CD4-positive, alpha-beta T cell treated with Interleukin-1 beta for 1 hour (primary cell): Measurements from ENCODE around the gene SLC9A1.
"Not testable (repeated sequence)": the region's sequence is repeated elsewhere in the genome, so short reads cannot be mapped to it uniquely, and the experiment has no call there.

ENCODE experiments used
- DNase-seq, 2 donors: peaks; one replicate each; pipeline ENCODE4 v3.0.0-alpha.2; 2020 to 2022

The SLC9A1 gene

DNA sequence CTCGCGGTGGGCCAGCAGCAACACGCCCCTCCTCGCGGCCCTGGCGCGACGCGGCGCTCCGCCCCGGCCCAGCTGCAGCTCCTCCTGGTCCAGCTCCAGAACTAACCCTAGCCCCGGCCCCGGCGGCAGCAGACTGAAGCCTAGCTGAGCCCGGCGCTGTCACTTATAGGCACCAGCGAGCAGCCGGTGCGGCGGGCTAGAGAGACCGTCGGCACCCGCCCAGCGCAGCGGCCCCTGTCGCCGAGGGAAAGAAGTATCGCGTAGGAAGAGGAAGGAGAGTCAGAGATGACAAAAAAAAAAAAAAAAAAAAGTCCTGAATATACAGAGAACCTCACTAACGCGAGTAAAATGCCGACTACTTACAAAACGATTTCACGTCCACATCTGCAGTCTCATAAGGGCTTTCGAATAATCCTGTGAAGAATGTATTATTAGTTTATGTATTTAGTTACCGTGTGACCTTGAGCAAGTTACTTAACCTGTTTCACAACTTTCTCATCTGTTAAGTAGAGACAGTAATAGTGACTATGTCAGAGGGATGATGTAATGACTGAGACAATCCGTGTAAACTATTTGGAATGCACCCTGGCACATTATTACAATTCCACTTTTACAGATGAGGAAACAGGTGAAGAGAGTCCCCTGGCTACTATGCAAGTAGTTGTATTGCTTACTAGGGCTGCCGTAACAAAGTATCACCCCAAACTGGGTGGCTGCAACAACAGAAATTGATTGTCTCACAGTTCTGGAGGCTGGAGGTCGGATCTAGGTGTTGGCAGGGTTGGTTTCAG is at the start of gene SLC9A1:
SLC9A1 (minus strand) TSS at position 135 of the 791 bp plus-strand sequence. CDS start 791 bp downstream, outside the sequence.
- DNase-seq = peak; percentile 94 to 95

DNA sequence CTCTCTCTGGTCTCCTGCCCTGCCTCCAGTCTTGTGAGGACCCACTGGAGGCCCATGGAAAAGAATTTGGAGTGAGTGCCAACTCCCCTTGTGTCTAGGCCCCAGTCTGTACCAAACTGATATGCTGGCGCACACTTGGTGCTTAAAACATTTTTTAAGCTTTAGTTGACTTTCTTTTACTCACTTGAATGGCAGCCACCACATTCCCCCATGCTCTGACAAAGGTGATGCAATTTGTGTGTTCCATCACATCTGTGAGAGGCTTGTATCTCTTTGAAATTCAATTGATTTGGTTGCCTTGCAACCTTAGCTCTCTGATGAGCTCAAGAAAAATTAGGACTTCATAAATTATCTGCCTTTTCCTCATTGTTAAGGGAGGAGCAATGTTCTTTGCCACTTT is 49.0 kb upstream of the SLC9A1 start:
- DNase-seq = no peak

DNA sequence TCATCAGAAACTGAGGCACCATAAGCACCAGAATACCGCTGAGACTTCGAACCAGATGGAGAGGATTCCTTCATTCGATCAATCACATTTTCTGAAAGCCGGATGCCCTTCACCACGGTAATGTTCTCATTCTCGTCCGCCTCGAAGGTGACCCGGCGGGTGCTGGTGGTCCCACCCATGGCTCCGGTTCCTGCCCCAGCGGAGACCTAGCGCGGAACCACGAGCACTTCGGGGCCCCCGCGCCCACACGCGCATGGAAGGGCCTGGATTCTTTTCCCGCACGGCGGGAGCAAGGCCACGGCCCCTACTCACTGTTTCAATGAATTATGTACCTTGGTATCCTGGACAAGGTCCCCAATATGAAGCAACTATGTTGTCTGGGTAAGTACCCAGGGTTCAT is 46.4 kb upstream of the SLC9A1 start:
- DNase-seq = no peak

DNA sequence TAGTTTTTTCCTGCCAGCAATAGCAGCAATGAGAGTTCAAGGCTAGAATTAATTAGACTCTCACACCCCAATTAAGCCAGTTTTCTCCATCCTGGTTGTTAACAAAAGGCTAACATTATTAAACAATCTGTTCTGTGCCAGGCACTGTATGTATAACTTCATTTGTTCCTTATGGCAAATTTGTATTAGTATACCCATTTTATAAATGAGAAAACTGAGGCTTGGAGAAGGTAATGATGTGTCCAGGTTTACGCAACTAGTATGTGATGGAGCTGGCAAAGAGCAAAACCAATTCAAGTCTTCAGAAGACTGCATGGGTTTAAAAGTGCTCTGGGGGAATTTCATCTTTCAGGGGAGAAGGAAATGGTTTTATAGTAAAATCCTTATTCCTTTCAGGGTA is 38.3 kb upstream of the SLC9A1 start:
- no peak for DNase-seq

DNA sequence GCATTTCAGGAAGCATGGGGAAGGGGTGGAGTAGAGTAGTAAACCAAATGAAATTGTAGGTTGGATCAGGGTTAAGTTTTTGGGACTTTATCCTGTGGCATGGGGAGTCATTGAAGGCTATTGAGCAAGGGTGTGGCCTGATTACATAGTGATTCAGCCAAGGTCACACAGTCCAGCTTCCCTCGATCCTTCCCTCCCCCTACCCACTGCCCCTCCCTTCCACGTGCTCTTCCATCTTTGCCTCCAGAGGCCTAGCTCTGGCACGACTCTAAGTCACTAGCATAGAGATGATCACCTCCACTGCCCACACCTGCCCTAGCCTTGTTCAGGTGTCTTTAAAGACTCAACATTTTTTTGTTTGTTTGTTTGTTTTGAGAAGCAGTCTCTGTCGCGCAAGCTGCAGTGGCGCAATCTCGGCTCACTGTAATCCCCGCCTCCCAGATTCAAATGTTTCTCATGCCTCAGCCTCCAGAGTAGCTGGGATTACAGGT is 37.2 kb upstream of the SLC9A1 start:
- peak in 1 of 2 donors; percentile 25 for DNase-seq

DNA sequence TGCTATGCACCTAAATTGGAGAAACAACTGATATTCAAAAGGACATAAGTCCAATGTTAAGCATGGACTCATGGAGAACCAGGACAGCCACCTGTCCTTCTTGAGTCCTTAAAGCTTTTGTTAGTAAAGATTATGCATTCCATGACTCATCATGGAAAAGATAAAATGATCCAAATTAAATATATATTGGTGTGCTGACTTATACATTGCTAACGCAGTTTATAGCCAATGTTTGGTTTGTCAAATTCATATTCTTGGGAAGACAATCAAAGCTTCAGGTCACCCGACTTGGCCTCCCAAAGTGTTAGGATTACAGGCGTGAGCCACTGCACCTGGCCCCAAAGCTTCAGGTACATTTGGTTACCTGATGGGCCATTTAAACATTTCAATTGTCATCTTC is 29.7 kb upstream of the SLC9A1 start:
- not testable (repeated sequence) for DNase-seq

DNA sequence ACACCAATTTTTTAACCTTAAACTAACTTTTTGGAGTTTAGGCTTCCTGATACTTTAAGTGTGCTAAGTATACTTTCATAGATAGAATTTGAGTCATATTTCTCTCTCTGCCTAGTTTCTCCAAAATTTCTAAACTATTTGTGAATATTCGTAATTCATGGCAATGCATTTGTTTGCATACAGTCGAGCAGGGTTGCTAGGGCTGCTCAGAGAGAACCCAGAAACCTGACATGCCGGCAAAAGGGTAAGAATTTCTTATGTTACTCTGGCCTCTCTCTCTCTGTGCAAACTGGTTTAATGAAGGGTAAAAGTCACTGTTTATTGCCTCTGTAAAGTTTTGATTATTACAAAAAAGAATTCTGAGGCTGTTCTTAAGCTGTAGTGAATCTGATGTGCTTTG is 25.1 kb upstream of the SLC9A1 start:
- DNase-seq = no peak

DNA sequence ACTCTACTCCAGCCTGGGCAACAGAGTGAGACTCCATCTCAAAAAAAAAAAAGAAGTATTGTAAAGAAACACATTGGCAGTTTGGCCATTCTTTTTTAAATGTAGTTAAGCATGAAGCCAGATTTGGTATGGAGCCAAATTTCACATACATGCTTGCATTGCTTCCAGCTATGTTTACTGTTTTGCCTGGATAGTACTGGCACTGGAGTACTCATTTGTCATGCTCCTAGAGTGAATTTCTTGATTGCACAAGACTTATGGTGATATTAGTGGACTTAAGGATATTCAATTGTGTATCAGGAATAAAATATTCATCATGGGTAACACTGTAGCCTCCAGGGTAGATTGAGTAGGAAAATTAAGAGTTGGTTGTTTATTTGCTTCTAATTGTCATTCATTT is 24.5 kb upstream of the SLC9A1 start:
- DNase-seq = no peak

DNA sequence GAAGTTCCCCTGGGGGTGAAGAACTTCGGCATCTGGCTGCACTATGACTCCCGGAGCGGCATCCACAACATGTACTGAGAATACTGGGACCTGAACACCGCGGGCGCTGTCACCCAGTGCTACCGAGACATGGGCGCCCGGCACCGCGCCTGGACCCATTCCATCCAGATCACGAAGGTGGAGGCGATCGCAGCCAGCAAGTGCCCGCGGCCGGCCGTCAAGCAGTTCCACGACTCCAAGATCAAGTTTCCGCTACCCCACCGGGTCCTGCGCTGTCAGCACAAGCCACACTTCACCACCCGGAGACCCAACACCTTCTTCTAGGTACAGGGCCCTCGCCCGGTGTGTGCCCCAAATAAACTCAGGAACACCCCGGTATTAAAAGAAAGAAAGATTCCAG is 22.0 kb upstream of the SLC9A1 start:
- no peak for DNase-seq

DNA sequence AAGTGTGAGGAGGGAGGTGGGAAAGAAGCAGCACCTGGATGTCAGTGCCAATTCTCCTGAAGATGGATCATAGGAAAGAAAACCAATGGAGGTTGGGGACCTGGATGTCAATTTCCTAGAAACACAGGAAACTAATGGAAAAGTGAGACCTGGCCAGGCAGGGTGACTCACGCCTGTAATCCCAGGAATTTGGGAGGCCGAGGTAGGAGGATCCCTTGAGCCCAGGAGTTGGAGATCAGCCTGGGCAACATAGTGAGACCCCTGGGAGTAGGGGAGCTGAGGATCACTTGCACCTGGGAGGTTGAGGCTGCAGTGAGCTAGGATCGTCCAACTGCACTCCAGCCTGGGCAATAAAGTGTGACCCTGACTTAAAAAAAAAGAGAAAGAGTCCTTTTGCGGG is 21.4 kb upstream of the SLC9A1 start:
- DNase-seq = no peak

DNA sequence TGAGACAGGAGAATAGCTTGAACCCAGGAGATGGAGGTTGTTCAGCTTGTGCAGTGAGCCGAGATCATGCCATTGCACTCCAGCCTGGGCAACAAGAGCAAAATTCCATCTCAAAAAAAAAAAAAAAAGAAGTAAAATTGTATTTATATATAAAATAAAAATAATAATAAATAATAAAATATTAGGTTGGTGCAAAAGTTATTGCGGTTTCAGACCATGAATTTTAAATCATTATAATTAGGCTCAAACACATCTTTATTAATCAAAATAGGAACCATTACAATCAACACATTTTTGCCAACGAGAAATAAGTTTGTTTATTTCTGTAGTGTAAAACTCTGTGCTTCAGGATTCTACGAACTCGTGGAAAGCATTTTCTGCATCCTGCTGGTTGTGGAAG is 18.1 kb upstream of the SLC9A1 start:
- not testable (repeated sequence) for DNase-seq

DNA sequence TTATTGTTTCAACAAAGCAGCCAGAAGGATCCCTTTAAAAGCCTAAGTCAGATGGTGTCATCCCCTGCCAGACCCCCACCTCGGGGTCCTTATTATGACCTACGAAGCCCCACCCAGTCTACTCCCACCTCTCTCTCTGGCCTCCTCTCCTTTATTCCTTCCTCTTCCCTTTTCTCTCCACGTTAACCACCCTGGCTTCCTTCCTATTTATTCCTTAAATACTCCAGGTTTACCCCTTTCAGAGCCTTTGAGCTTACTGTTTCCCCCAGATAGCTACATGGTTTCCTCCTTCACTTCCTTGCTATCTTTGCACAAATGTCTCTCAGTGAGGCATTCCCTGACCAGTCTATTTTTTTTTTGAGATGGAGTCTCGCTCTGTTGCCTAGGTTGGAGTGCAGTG is 12.0 kb upstream of the SLC9A1 start:
- DNase-seq = no peak

DNA sequence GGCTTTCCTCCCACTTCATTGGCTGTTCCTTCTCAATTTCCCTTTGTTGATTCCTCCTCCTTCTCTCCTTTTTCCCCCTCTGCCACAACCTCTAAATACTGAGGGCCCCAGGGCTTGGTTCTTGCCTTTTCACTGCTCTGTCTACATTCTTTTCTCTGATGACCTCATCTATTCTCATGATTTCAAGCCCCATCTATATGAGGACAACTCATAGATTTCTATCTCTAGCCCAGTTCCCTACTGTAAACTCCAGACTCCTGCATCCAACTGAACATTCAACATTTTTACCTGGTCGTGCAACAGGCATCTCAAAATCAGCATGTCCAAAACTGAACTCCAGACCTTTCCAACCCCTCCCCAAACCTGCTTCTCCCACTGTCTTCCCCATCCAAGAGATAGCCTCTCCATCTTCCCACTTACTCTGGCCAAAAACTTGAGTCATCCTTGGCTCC is 11.5 kb upstream of the SLC9A1 start:
- DNase-seq = no peak

DNA sequence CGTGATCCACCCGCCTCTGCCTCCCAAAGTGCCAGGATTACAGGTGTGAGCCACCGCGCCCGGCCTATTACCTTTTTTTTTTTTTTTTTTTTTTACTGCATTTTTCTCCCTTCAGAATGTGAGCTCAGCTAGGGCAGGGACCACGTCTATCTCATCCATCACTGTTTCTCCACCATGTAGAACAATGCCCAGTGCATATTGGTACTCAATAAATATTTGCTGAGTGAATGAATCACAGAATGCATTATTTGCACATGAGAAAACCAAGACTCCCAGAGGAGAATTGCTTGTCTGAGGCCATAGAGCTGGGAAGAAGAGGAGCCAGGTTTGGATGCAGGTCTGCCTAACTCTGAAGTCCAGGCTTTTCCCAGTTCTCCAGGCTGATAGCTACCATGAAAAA is 8.2 kb upstream of the SLC9A1 start:
- DNase-seq = no peak

DNA sequence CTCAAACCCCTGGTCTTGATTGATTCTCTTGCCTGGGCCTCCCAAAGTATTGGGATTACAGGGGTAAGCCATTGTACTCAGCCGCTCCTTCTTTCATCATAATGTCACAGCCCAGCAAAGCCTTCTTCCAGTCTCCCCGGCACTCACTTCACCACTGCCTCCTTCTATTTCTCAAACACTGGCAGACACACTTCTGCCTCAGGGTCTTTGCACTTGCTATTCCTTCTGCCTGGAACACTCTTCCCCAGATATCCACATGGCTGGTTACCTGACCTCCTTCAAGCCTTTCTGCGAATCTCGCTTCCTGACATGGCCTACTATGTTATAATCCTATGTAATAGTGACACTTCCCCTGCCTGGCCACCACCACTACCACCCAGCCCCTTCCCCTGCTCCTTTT is 7.2 kb upstream of the SLC9A1 start:
- no peak for DNase-seq

DNA sequence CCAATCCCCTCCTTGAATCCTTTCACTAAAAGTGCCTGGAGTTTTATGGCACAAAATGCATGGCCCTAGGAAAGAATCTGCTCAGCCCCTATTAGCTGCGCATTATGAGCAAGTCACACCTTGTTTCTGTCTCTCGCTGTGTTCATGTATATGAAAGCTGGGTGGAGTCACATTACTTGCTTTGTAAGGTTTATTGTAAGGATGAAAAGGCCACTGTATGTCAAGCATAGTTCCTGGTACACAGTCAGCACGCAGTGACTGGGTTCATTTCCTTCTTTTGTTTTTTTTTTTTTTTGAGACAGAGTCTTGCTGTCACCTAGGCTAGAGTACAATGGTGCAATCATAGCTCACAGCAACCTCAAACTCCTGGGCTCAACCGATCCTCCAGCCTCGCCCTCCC is 6.7 kb upstream of the SLC9A1 start:
- DNase-seq = peak in 1 of 2 donors; percentile 21

DNA sequence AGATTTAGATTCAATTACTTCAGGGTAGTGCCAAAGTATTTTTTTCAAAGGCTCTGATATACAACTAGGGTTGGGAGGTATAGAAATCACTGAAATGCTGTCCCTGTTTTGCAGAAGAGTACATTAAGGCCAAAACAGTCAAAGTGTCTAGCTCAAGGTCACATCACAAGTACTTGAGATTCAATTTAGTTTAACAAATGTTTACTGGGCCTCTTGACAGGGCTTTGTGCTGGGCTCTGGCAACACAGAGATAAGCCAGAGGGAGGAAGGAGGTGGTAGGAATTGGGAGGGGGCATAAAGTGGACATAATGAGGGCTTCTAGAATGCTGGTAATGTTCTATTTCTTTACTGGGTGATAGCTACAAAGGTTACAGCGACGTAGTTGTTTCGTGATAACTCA is 2.3 kb upstream of the SLC9A1 start:
- DNase-seq = no peak

DNA sequence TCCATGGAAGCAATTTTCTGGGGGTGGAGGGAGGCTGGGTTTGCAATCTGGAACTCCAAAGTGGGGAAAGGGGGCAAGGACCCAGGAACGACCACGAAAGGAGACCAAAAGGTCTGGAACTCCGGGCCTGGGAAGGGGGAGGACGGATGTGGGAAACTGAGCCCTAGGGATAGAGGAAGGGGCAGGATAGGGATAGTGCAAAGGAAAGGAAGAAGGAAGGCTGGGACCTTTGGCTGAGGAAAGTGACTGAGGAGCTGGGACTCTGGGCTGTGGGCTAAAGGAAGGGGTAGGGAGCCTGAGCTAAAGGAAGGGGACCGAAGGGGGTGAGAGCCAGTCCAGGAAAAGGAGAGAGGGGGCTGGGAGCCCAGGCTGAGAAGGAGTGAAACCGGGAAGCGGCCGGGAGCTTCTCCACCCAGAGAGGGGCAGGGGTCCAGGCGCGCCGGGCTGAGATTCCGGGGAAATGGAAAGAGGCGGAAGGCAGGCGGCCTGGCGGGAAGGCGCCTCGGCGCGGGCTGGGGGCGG is 395 bp downstream of the SLC9A1 start:
- DNase-seq = no peak

DNA sequence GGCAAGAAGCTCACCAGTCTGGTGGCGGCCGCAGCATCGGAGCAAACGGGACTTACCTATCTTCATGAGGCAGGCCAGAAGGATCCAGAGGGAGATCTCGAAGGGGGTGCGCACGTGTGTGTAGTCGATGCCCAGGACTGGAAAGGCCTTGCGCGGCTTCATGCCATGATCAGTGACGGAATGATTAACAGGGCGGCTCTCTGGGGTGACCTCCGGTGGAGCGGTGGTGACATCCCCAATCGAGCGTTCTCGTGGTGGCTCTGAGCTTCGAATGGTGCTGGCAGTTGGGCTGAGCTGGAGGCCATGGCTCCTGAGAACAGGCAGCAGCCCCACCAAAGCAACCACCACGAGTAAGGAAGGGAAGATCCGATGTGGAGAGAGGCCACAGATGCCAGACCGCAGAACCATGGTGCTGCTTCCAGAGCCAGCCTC is 982 bp downstream of the SLC9A1 start:
- no peak for DNase-seq

DNA sequence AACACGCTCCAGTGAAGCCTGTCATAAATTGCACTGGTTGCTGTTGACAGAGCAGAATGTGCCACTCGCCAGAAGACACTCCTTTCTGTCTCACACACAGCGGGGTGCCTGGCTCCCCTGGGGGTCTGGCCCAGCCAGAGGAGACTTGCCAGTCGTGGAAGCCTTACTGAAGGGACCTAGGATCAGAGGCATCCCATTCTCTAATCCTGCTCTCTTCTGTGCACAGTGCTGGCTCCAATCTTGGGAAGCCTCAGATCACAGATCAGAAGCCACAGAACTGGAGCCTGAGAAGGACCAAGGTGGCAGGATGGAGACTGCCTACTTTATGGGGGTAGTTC is 1.4 kb downstream of the SLC9A1 start:
- no peak for DNase-seq

DNA sequence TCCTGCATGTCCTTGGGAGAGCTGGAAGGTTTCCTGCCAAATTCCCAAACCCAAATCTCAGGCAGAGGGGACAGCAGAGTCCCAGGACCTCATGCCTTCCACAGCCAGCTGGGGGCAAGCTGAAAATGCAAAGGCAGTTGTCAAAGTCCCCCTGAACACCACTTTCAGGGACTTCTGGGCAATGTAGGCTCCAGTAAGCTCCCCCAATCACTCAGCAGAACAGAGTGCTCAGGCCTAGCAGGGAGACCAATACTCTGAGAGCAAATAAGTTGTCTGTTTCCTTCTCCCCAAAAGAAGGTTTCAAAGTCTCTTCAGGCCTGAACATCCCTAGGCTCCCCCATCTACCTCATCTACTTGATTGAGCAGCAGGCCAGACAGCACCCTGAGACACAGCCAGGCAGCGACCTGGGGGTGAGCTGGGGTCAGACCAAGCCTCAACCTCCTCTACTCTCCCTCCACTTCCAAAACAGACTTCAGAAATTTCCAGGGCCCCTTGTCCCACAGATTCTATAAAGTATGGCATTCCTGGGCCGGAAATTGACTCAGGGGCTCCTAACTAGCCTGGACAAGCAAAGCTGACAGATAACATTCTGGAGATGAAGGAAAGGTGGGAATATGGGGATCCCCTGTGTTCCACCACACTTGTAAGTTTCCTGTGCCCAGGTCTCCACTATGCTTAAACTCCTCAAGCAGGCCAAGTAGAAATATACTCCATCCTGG is 1.9 kb downstream of the SLC9A1 start:
- no peak for DNase-seq

DNA sequence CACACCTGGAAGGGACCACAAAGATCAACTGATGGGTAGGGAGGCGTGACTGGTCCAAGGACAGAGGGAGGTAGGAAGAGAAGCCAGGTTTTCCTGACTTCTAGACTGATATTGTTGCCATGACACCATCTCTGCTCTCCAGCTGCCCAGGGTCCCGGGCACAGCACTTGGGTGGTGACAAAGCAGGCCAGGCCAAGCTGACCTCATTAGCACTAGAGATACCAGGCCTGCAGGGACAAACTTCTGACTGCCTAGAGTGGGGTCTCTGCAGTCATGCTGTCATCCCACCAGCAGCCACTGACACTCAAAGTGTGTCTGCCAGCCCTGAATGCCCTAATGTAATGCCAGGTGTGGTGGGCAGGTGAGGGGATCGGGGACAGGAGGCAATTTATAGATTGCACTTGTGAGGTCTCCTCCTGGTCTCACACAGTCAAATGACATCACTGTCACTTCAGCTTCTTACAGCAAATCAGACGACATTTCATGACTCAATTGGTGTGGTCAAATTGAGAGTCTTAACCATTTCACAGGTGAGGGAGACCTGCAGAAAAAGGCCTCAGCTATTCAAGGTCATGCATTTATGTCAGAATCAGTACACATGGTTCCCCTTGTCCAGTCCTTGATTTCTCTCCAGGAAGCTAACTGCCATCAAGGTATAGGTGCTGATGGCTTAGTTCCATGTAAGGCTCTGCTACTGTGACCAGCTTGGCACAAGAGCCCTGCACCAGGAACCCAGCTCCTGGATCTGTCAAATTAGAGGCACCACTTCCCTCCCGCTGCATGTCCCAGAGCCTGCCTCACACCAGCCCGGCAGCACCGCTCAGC is 2.7 kb downstream of the SLC9A1 start:
- no peak for DNase-seq

DNA sequence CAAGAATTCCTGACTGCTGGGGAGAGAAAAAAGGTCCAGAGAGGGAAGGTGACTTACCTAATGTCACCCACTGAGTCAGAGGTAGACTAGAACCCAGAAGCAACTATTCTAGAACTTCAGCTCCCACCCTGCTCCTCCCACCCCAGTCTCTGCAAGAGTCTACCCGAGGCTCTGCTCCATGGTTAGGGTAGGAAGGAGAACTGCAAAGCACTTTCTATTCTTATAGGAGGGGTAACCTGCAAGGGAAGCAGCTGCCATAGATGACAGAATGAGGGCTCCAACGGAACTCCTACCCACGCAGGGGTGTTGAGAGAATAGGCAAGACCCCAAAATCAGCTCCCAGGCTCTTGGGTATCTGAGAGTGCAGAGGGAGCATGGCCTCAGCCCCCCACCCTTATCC is 4.3 kb downstream of the SLC9A1 start:
- no peak for DNase-seq
